ENCODE results near the gene SRL. TPM values are rescaled to one million over a fixed set of nuclear protein-coding genes. Genes with fewer than 3 reads are reported as not detected.
A peak's percentile ranks its signal among the peaks of the same experiment; 100 is the strongest.

Gene SRL
- total and polyA plus RNA-seq, 2 of the 13 experiments (the other 11 are each of a cell fraction or from before 2014, with no cell fraction given): 0.05 TPM; not detected in 1

DNA sequence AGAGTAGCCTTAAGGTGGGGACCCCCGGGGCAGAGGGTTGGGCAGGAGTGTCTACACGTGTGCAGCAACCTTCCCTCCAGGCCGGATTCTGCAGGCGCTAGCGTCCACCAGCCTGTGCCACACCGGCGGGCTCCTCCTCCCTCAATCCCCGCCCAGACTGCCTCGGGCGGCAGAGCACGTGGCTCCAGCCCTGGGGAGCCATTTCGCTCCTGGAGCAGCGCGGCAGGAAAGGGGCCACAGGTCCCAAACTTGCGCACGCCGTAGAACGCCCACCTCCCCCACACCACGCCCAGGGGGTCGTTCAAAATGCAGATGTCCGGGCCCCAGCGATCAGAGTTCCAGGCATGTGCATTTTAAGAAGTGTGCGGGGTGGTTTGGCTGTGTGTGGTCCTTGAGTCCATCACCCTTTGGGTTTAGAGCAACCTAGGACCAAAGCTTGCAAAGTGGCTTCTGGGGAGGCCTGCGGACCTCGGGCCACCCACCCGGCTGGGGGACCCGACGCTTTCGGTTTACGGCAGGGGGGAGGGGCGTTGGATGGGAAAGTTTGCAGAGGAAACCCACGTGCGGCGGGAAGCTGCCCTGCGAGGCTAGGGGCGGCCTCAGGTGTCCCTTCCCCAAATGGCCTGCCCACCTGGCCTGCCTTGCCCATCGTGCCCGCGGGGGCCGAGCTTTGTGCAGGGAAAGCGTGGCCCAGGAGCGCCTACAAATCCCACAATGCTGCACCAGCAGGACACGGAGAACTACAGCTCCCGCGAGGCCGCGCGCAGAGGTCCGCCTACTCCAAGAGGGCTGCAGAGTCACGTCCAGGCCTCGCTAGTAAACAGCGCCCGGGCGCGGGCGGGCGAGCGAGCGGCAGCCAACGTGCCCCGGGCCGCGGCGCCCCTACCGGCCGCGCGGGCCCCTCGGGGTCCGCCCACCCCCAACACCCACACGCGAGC is 29.6 kb upstream of the SRL start (continued):
- TF ChIP-seq, protein P1, sequence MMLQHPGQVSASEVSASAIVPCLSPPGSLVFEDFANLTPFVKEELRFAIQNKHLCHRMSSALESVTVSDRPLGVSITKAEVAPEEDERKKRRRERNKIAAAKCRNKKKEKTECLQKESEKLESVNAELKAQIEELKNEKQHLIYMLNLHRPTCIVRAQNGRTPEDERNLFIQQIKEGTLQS (CRISPR knock-in tag; IDR thresholded peaks at IDR 0.05): no peak
- TF ChIP-seq PAWR (CRISPR knock-in tag; IDR thresholded peaks at IDR 0.05; ENCODE audit: borderline replicate concordance): peak; percentile 47; the same call in 1 of the 2 replicates
- TF ChIP-seq EED (CRISPR knock-in tag; IDR thresholded peaks at IDR 0.05): no peak; the same call in 1 of the 2 replicates
- TF ChIP-seq SRY (CRISPR knock-in tag; IDR thresholded peaks at IDR 0.05): peak; percentile 54; the same call in 1 of the 2 replicates
- TF ChIP-seq ZFP36L1 (CRISPR knock-in tag; IDR thresholded peaks at IDR 0.05): peak; percentile 60; the same call in 1 of the 2 replicates
- peak; percentile 61; the same call in 1 of the 2 replicates for TF ChIP-seq ZNF616 (CRISPR knock-in tag; IDR thresholded peaks at IDR 0.05; ENCODE audit: low read depth)
- TF ChIP-seq, protein P2, sequence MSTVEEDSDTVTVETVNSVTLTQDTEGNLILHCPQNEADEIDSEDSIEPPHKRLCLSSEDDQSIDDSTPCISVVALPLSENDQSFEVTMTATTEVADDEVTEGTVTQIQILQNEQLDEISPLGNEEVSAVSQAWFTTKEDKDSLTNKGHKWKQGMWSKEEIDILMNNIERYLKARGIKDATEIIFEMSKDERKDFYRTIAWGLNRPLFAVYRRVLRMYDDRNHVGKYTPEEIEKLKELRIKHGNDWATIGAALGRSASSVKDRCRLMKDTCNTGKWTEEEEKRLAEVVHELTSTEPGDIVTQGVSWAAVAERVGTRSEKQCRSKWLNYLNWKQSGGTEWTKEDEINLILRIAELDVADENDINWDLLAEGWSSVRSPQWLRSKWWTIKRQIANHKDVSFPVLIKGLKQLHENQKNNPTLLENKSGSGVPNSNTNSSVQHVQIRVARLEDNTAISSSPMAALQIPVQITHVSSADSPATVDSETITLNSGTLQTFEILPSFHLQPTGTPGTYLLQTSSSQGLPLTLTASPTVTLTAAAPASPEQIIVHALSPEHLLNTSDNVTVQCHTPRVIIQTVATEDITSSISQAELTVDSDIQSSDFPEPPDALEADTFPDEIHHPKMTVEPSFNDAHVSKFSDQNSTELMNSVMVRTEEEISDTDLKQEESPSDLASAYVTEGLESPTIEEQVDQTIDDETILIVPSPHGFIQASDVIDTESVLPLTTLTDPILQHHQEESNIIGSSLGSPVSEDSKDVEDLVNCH (CRISPR knock-in tag; IDR thresholded peaks at IDR 0.05): peak; percentile 83; the same call in 1 of the 2 replicates
- TF ChIP-seq ZNF782 (CRISPR knock-in tag; IDR thresholded peaks at IDR 0.05; ENCODE audit: borderline replicate concordance): peak; percentile 97
- TF ChIP-seq ZNF7 (CRISPR knock-in tag; IDR thresholded peaks at IDR 0.05): peak; percentile 16; the same call in 1 of the 2 replicates
- TF ChIP-seq, protein P3, sequence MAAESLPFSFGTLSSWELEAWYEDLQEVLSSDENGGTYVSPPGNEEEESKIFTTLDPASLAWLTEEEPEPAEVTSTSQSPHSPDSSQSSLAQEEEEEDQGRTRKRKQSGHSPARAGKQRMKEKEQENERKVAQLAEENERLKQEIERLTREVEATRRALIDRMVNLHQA (CRISPR knock-in tag; IDR thresholded peaks at IDR 0.05): no peak
- TF ChIP-seq, protein P4, sequence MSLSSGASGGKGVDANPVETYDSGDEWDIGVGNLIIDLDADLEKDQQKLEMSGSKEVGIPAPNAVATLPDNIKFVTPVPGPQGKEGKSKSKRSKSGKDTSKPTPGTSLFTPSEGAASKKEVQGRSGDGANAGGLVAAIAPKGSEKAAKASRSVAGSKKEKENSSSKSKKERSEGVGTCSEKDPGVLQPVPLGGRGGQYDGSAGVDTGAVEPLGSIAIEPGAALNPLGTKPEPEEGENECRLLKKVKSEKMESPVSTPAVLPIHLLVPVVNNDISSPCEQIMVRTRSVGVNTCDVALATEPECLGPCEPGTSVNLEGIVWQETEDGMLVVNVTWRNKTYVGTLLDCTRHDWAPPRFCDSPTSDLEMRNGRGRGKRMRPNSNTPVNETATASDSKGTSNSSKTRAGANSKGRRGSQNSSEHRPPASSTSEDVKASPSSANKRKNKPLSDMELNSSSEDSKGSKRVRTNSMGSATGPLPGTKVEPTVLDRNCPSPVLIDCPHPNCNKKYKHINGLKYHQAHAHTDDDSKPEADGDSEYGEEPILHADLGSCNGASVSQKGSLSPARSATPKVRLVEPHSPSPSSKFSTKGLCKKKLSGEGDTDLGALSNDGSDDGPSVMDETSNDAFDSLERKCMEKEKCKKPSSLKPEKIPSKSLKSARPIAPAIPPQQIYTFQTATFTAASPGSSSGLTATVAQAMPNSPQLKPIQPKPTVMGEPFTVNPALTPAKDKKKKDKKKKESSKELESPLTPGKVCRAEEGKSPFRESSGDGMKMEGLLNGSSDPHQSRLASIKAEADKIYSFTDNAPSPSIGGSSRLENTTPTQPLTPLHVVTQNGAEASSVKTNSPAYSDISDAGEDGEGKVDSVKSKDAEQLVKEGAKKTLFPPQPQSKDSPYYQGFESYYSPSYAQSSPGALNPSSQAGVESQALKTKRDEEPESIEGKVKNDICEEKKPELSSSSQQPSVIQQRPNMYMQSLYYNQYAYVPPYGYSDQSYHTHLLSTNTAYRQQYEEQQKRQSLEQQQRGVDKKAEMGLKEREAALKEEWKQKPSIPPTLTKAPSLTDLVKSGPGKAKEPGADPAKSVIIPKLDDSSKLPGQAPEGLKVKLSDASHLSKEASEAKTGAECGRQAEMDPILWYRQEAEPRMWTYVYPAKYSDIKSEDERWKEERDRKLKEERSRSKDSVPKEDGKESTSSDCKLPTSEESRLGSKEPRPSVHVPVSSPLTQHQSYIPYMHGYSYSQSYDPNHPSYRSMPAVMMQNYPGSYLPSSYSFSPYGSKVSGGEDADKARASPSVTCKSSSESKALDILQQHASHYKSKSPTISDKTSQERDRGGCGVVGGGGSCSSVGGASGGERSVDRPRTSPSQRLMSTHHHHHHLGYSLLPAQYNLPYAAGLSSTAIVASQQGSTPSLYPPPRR (CRISPR knock-in tag; IDR thresholded peaks at IDR 0.05; ENCODE audit: borderline replicate concordance): peak; percentile 56; the same call in 1 of the 2 replicates
- TF ChIP-seq FOXA1 (IDR thresholded peaks at IDR 0.05): no peak
- TF ChIP-seq FOXA1 (CRISPR knock-in tag; IDR thresholded peaks at IDR 0.05): peak; percentile 83
- TF ChIP-seq, protein P5, sequence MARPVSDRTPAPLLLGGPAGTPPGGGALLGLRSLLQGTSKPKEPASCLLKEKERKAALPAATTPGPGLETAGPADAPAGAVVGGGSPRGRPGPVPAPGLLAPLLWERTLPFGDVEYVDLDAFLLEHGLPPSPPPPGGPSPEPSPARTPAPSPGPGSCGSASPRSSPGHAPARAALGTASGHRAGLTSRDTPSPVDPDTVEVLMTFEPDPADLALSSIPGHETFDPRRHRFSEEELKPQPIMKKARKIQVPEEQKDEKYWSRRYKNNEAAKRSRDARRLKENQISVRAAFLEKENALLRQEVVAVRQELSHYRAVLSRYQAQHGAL (CRISPR knock-in tag; IDR thresholded peaks at IDR 0.05; ENCODE audit: not compliant biosample characterization): no peak
- peak; percentile 71 for TF ChIP-seq KDM3A (CRISPR knock-in tag; IDR thresholded peaks at IDR 0.05; ENCODE audit: low read depth)
- TF ChIP-seq, protein P6, sequence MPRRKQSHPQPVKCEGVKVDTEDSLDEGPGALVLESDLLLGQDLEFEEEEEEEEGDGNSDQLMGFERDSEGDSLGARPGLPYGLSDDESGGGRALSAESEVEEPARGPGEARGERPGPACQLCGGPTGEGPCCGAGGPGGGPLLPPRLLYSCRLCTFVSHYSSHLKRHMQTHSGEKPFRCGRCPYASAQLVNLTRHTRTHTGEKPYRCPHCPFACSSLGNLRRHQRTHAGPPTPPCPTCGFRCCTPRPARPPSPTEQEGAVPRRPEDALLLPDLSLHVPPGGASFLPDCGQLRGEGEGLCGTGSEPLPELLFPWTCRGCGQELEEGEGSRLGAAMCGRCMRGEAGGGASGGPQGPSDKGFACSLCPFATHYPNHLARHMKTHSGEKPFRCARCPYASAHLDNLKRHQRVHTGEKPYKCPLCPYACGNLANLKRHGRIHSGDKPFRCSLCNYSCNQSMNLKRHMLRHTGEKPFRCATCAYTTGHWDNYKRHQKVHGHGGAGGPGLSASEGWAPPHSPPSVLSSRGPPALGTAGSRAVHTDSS (CRISPR knock-in tag; conservative IDR thresholded peaks at IDR 0.05): no peak

All from HepG2 (cell line).